ENCODE results near the gene PICALM.

- TF ChIP-seq CTCF (IDR thresholded peaks at IDR 0.05) (no peak), POLR2AphosphoS5 (IDR thresholded peaks at IDR 0.05) (no peak), POLR2A (IDR thresholded peaks at IDR 0.05) (no peak), EP300 (IDR thresholded peaks at IDR 0.05) (no peak)
Observed at GRCh38 chr11:86035920-86036319, 33.0 kb downstream of the PICALM start.

Measured in suprapubic skin (tissue), 4 donors.